ENCODE data around the gene RASSF1. TPM values are rescaled to one million over a fixed set of nuclear protein-coding genes. Genes with fewer than 3 reads are reported as not detected.

RASSF1 gene
- total RNA-seq, 1 donor from 2014 or later = 26.5 TPM

GRCh38 chr3:50321336-50322114, 19.1 kb downstream of the RASSF1 start:
- TF ChIP-seq EZH2 (IDR thresholded peaks at IDR 0.05; ENCODE audit: insufficient read depth, low read length) = no peak
- TF ChIP-seq CTCF (IDR thresholded peaks at IDR 0.05; ENCODE audit: insufficient read depth, low read depth, low read length) = peak; percentile 7
- H3K36me3 ChIP-seq (ENCODE audit: insufficient read depth, low read length) = peaks cover 13% of the 10 kb centered on the region
- no peaks in the 10 kb centered on the region for H3K27me3 ChIP-seq (ENCODE audit: insufficient read depth, low read length)
- Mint-ChIP-seq H3K27me3 (ENCODE audit: low read depth, unreplicated experiment) (no peaks in the 10 kb centered on the region), H3K4me3 (ENCODE audit: unreplicated experiment) (peak overlapping the region; percentile 85), H3K9me3 (ENCODE audit: unreplicated experiment) (no peaks in the 10 kb centered on the region), H3K36me3 (ENCODE audit: low read depth, unreplicated experiment) (peaks cover 15% of the 10 kb centered on the region), H3K27ac (ENCODE audit: unreplicated experiment) (peak overlapping the region; percentile 98), H3K4me1 (ENCODE audit: low read depth, unreplicated experiment) (peaks cover 18% of the 10 kb centered on the region)
- peaks cover 26% of the 10 kb centered on the region for H3K4me1 ChIP-seq (ENCODE audit: insufficient read depth, low read length)
- no peak for FAIRE-seq
- H3K27ac ChIP-seq (ENCODE audit: low read depth, low read length) = peak overlapping the region; percentile 100
- peaks cover 41% of the 10 kb centered on the region for H4K20me1 ChIP-seq (ENCODE audit: insufficient read depth, low read length)
- peak overlapping the region; percentile 96 for H3K9ac ChIP-seq (ENCODE audit: low read length)
- H3K9me3 ChIP-seq (ENCODE audit: insufficient read depth, low read depth, low read length) = no peaks in the 10 kb centered on the region
- peak overlapping the region; percentile 92 for H2AFZ ChIP-seq (ENCODE audit: low read depth, low read length)
- peak; percentile 79 for DNase-seq (ENCODE audit: low read depth)
- peak overlapping the region; percentile 93 for H3K4me2 ChIP-seq (ENCODE audit: low read length)
- H3K79me2 ChIP-seq (ENCODE audit: insufficient read depth, low read length) = peaks cover 43% of the 10 kb centered on the region
- peak overlapping the region; percentile 95 for H3K4me3 ChIP-seq (ENCODE audit: insufficient read depth, low read depth, low read length)

- H3K4me2 ChIP-seq (ENCODE audit: low read length) = peak overlapping the region; percentile 93
These were observed 19.7 kb downstream of the RASSF1 start for GRCh38 chr3:50320853-50321335.

More at GRCh38 chr3:50320853-50321335, 19.7 kb downstream of the RASSF1 start:
- Mint-ChIP-seq H3K27ac (ENCODE audit: unreplicated experiment) (peak overlapping the region; percentile 96), H3K4me3 (ENCODE audit: unreplicated experiment) (peak overlapping the region; percentile 93), H3K36me3 (ENCODE audit: low read depth, unreplicated experiment) (peaks cover 18% of the 10 kb centered on the region), H3K27me3 (ENCODE audit: low read depth, unreplicated experiment) (no peaks in the 10 kb centered on the region), H3K4me1 (ENCODE audit: low read depth, unreplicated experiment) (peaks cover 23% of the 10 kb centered on the region), H3K9me3 (ENCODE audit: unreplicated experiment) (no peaks in the 10 kb centered on the region)
- Histone ChIP-seq H3K4me3 (ENCODE audit: insufficient read depth, low read depth, low read length) (peak overlapping the region; percentile 95), H3K79me2 (ENCODE audit: insufficient read depth, low read length) (peaks cover 41% of the 10 kb centered on the region), H3K9ac (ENCODE audit: low read length) (peak overlapping the region; percentile 96), H3K27me3 (ENCODE audit: insufficient read depth, low read length) (no peaks in the 10 kb centered on the region), H3K27ac (ENCODE audit: low read depth, low read length) (peak overlapping the region; percentile 100), H4K20me1 (ENCODE audit: insufficient read depth, low read length) (peaks cover 46% of the 10 kb centered on the region), H3K9me3 (ENCODE audit: insufficient read depth, low read depth, low read length) (no peaks in the 10 kb centered on the region), H2AFZ (ENCODE audit: low read depth, low read length) (peak overlapping the region; percentile 92), H3K36me3 (ENCODE audit: insufficient read depth, low read length) (peaks cover 13% of the 10 kb centered on the region), H3K4me1 (ENCODE audit: insufficient read depth, low read length) (peaks cover 29% of the 10 kb centered on the region)
- DNase-seq (ENCODE audit: low read depth) = peak; percentile 36
- TF ChIP-seq CTCF (IDR thresholded peaks at IDR 0.05; ENCODE audit: insufficient read depth, low read depth, low read length) (no peak), EZH2 (IDR thresholded peaks at IDR 0.05; ENCODE audit: insufficient read depth, low read length) (no peak)
- FAIRE-seq = no peak

All from astrocyte (in vitro differentiated cells and primary cell).